Hematopoietic multipotent progenitor cell (in vitro differentiated cells): ENCODE results near the gene UGT8. TPM values are rescaled to one million over a fixed set of nuclear protein-coding genes. Genes with fewer than 3 reads are reported as not detected.
A peak's percentile ranks its signal among the peaks of the same experiment; 100 is the strongest.
"Not testable (repeated sequence)": the region's sequence is repeated elsewhere in the genome, so short reads cannot be mapped to it uniquely, and the experiment has no call there.

Experiments used
- DNase-seq, 3 donors: peaks; one replicate each; pipeline ENCODE4 v3.0.0-alpha.2; 2011 to 2015; ENCODE audit warnings: low read depth in 2 of 3, low spot score in 2 of 3
- total RNA-seq: library from RNA; depleted of rRNA; stranded (reverse); fragments of >200 nt; gene quantifications from one replicate; pipeline ENCODE4 v1.2.3, GENCODE V29; 2012

The UGT8 gene
- 0.27 TPM for total RNA-seq

GRCh38 chr4:114598191-114599121 lies at the start of gene UGT8:
Gene UGT8 (plus strand): TSS chr4:114598807. CDS start chr4:114622881, 24,074 bp downstream.
- DNase-seq, result peak in 2 of 3 donors; percentile 37

- DNase-seq, result no peak
Measured at GRCh38 chr4:114549638-114550037, 49.0 kb upstream of the UGT8 start.

- DNase-seq, result no peak
Measured at GRCh38 chr4:114558446-114559020, 40.1 kb upstream of the UGT8 start.

- no peak for DNase-seq
Measured at GRCh38 chr4:114561590-114561989, 37.0 kb upstream of the UGT8 start.

GRCh38 chr4:114562176-114562904 lies 36.3 kb upstream of the UGT8 start:
- no peak for DNase-seq

- DNase-seq, result no peak
Measured at GRCh38 chr4:114563536-114564315, 34.9 kb upstream of the UGT8 start.

GRCh38 chr4:114577386-114577785 lies 21.2 kb upstream of the UGT8 start:
- no peak for DNase-seq

- DNase-seq, result no peak
Measured at GRCh38 chr4:114582621-114583020, 16.0 kb upstream of the UGT8 start.

- DNase-seq, result no peak
Measured at GRCh38 chr4:114588305-114588704, 10.3 kb upstream of the UGT8 start.

GRCh38 chr4:114590360-114590759 lies 8.2 kb upstream of the UGT8 start:
- not testable (repeated sequence) for DNase-seq

- no peak for DNase-seq
Measured at GRCh38 chr4:114593526-114593925, 5.1 kb upstream of the UGT8 start.

GRCh38 chr4:114595207-114595606 lies 3.4 kb upstream of the UGT8 start:
- DNase-seq, result no peak

- DNase-seq, result no peak
Measured at GRCh38 chr4:114595921-114596320, 2.7 kb upstream of the UGT8 start.

- no peak for DNase-seq
Measured at GRCh38 chr4:114597410-114598115, 1.0 kb upstream of the UGT8 start.

- peak in 2 of 3 donors; percentile 12 to 13 for DNase-seq
Measured at GRCh38 chr4:114599231-114599902, 760 bp downstream of the UGT8 start.

GRCh38 chr4:114599903-114600552 lies 1.4 kb downstream of the UGT8 start:
- no peak for DNase-seq

GRCh38 chr4:114600672-114601071 lies 2.1 kb downstream of the UGT8 start:
- DNase-seq, result no peak

GRCh38 chr4:114601304-114602052 lies 2.9 kb downstream of the UGT8 start:
- no peak for DNase-seq
